Dedifferentiated amniotic fluid mesenchymal stem cell (primary cell): ENCODE results near the gene HLTF.
"Not testable (repeated sequence)": the region's sequence is repeated elsewhere in the genome, so short reads cannot be mapped to it uniquely, and the experiment has no call there.

Source experiments
- DNase-seq: peaks from one replicate; pipeline ENCODE4 v3.0.0-alpha.2; 2016; ENCODE audit errors: extremely low spot score

The HLTF gene

DNA sequence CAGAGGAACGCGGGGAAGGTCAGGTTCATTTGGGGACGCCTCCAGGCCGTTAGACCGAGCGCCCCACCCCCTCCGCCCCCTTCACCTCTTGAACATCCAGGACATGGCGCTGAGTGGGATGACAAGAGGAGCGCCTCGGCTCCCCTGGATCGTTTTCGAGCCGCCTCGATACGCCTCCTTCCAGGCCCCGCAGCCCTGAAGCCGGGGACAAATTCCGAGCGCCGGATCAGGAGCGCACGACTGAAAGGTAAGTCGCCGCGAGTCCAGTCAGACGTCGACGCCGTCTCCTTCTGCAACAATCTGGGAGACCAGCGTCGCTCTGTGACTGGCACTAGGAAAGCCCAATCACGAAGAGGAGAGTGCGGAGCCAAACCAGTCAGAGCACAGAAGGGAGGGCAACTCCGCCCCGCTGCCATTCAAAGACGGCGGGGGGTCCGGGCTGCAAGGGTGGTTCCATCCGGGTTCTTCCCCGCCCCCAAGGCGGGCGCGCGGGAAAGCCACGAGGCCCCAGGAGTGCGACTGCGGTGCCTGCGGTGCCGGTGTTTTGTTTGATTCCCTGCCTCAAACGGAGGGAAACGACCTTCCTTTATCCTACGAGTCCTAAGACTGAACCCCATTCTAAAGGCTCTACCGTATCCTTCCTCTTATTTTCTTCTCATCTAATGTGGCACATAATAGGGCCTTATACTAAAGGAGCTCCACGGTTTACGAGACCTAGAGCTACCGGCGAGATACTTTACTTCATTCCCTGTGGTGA, at the start of gene HLTF:
Gene HLTF (minus strand): TSS at position 302 of the 757 bp plus-strand sequence. CDS start 197 bp downstream, at position 105.
- peak; percentile 94 for DNase-seq

DNA sequence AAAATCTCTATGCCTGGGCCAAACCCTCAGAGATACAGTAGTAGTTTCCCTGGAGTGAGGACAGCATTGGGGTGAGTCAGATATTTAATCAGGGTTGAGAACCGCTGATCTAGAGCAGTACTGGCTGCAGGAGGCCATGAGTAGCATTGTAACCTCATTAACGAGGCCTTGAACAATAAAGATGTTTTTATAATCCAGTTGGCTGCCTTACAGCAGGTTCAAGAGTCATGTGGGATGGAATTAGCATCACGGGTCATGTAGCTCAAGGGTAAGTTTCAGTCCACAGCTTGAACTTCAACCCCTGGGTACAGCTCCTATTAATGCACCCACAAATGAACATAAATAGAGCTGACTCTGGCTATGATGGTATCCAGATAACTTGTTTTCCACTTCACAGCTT, 48.2 kb upstream of the HLTF start:
- DNase-seq: no peak

- DNase-seq: no peak
Measured at GRCh38 chr3:149131589-149131988, 45.3 kb upstream of the HLTF start.

DNA sequence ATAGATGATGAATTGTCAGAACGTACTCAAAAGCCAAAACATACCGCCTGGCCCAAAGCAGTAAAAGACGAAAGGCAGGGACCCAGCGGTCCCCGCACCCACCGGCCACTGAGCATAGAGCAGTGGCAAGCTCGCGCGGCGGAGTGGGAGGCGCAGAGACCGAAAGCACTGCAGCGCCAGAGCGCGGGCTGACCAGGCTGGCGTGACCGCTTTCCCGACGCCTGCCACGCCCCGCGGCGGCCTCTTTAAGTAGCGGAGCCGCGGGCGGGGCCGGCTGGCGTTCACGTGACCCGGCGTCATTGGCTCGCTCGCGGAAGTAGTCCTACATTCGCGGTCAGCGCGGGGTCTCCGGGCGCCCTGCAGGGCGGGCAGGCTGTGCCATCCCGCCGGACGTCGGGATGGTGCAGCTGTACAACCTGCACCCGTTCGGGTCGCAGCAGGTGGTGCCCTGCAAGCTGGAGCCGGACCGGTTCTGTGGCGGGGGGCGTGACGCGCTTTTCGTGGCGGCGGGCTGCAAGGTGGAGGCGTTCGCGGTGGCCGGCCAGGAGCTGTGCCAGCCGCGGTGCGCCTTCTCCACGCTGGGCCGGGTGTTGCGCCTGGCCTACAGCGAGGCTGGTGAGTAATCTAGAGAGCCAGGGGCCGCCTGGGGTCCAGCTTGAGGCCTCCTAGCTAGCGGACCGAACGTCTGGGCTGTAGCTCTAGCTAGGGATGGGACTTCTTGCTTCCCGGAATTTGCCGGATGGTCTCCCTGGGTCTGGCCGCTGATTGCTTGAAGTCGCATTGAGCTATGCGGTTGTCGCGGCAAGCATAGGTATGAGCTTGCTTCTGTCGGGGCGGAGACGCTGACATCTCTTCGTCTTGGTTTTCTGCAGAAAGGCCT, 43.2 kb upstream of the HLTF start, which contains the start of gene HPS3:
Gene HPS3 (plus strand): TSS at position 313 of the 880 bp plus-strand sequence. CDS start 86 bp downstream, at position 399.
- peak; percentile 84 for DNase-seq

DNA sequence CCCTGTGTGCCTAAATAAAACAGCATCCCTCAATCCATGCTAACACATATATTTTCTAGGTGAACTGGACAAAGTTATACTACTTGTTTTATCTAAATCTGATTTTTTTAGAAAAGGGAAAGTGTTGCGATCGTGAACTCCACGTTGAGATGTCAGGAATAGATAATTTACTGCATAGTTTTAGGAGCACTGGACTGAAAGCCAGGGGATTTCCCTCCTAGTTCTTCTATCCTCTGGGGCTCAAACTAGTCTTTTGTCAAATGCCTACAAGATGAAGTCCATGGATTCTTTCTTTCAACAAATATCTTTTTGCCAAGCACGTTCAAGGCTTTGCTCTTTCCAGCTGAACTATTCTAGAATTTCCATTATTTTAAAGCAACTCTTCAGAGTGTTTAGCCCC, 42.5 kb upstream of the HLTF start:
- no peak for DNase-seq

GRCh38 chr3:149122721-149123578, 36.6 kb upstream of the HLTF start:
- no peak for DNase-seq

DNA sequence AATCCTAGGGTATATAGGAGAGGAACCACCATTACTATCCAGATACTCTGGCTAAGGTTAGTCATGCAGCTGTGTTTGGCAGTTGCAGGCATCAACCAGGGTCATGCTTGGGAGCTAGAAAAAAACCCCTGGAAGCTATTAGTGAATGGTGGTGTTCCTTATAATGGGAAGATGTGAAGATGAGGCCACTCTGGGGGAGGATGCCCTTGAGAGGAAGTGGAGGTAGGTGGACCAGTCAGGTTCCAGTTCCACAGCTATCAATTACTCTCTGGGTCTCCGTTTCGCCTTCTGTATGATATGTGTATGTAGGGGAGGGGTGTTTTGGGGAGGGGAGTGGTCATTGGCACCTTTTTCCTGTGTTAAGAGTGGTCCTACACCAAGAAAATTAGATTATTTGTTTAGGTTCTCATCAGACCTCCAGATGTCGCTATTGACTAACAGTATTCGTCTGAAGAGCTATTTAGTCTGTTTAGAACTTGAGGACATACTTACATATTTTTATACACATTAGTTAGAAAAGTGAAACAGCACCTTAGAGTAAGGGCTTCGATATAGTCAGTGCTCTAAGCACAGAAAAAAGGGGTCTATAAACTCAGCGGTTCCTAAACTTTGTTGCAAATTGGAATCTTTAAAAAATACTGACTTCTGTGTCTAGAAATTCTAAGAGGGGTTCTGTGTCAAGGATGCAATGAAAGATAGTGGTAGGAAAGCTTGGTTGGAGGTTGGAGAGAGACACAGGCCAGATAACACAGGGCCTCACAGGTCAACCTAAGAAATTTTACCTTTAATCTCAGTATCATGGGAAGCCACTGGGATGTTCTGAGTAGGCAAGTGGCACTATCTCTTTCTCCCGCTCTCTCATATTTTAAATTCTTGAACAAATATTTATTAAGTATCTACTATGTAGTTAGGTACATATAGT, 34.0 kb upstream of the HLTF start:
- peak; percentile 80 for DNase-seq

DNA sequence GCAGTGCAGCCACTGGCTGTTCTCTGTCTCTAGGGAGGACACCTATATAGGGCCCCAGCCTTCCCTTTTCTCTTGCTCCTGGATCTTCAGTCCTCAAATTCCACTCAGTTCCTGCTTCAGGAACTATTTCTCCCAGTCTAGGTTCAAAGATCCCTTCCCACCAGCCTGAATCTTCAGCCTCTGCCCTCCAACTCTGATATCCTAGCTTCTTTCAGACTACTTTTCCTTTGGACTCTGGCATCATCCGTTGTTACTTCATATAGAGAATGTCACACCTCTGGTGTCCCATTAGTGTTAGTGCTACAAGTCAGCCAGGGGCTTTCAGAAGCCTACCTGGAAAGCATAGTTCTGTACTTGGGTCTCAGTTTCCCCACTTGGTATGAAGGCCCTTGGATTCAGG, 33.1 kb upstream of the HLTF start:
- DNase-seq: no peak

DNA sequence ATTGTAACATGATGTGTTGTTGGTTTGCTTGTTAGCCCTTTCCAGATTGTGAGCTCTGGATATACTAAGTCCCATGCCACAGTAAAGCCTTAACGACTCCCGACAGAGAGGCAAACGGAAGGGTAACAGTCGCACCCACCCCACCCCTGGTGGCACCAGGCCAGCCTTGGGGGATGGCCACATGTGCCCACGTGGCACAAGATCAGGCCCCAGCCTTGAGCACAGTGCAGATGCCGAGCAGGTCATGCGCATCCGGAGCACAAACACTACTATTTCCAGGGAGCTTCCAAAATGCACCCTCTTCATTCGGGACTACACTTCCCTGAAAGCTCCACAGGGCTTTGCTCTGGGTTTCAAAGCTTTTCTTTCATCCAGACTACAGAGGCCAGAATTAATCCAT, 32.4 kb upstream of the HLTF start:
- no peak for DNase-seq

DNA sequence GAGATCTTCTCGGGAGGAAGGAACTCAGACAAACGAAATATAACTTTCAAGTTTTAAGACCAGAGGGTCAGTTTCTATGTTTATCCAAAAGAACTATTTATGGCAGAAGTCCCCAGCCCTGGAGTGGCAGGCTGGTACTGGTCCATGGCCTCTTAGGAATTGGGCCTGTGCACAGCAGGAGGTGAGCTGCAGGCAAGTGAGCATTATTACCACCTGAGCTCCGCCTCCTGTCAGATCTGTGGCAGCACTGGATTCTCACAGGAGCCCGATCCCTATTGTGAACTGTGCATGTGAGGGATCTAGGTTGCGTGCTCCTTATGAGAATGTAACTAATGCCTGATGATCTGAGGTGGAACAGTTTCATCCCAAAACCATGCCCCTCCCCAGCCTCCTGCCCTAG, 28.8 kb upstream of the HLTF start:
- DNase-seq: no peak

- no peak for DNase-seq
Measured at GRCh38 chr3:149114458-149114857, 28.1 kb upstream of the HLTF start.

DNA sequence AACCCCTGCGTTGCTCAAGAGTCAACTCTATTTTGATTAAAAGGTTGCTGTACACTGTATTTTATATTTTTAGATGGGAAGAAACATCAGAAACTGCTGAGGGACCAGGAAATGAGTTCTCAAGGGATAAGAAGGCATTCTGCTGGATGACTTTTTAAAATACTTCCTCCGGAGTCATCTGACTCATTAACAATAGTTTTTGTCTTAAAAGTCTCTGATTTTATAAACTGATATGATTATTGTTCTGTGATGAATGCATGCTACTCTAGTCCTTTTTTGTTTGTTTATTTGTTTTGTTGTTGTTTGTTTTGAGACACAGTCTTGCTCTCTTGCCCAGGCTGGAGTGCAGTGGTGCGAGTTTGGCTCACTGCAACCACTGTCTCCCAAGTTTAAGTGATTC, 18.2 kb upstream of the HLTF start:
- no peak for DNase-seq

GRCh38 chr3:149101641-149102040, 15.3 kb upstream of the HLTF start:
- no peak for DNase-seq

DNA sequence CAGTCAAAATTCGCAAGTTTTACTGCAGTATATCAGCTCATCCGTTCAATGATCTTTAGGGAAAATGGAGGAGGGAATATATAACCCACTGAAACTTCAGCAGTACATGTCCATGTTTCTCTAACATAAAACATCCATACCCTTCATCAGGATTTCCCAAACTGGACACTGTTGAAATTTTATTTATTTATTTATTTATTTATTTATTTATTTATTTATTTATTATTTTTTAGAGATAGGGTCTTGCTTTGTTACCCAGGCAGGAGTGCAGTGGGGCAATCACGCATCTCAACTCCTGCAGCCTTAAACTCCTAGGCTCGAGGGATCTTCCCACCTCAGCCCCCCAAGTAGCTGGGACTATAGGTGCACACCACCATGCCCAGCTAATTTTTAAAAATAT, 14.8 kb upstream of the HLTF start:
- DNase-seq: no peak

- not testable (repeated sequence) for DNase-seq
Measured at GRCh38 chr3:149097987-149098386, 11.7 kb upstream of the HLTF start.

DNA sequence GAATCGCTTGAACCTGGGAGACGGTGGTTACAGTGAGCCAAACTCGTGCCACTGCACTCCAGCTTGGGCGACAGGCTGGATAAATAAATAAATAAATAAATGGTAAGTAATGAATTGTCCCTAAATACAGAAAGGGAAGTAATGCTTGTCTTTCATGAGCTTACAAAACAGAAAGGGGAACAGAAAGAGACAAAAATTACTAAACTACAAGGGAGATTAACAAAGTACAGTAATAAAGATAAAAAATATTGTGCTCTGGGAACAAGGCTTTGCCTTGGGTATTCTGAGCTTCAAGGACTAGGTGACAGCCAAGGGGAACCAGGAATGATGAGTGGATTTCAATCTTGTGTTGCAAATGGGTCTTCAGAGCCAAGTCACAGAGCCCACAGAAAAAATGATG, 9.2 kb upstream of the HLTF start:
- no peak for DNase-seq

GRCh38 chr3:149091983-149092382, 5.7 kb upstream of the HLTF start:
- DNase-seq: no peak

DNA sequence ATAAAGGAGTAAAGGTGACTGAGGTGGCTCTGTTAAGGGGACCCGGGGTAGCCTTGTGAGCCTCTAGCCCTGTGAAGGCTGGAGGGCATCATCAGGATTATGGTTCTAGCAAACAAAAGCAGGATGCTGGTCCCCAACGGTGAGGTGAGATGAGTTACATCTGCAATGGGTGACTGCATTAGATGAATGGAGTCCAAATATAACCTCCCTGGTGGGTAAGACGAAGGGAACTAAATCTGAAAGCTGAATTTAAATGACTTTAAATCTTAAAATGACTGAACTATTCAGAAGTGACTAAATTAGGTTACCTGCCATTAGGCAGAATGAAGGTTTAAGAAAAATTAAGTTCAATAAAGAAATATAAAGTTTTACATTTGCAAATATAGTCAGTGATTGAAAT, 4.6 kb upstream of the HLTF start:
- DNase-seq: no peak

DNA sequence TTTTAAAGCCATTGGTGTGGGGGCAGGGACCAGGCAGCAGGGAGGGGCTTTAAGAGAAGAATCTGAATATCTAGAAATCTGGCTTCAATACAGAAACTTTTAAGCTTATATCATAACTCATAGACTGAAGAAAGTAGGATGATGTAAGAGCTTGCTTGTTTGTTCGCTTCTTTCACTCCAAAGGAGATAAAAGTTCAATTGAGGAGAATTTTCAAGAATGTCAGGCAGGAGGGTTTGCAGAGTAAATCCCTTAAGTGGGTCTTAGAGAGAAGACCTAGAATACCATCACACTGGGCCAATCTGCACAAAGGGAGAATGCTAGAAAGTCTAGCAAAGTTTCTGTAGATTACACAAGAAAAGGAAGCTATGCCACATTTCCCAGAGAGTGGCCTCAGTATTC, 4.1 kb upstream of the HLTF start:
- DNase-seq: no peak

GRCh38 chr3:149089395-149089794, 3.1 kb upstream of the HLTF start:
- DNase-seq: no peak

DNA sequence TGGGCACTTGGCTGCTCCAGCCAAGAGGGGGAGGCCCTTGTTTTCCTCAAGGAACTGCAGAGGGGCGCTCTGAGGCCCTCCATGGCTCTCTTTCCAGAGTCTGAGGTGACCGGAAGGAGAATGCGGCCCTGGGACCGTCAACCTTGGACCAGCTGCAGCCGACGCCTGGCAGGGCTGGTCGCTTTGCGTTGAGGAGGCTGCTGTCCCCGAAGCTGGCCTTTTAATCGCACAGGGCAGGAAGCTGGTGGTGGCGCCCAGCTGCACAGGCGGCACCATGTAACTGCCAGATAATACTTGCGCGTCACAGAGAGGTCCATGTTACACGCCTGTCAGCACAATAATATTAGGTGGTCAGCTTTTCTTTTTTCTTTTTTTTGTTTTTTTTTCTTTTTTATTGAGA, 875 bp upstream of the HLTF start:
- DNase-seq: no peak
